Activated CD4-positive, alpha-beta T cell treated with anti-CD3 and anti-CD28 coated beads for 1 hour (primary cell): ENCODE results near the gene TMEM107.
A peak's percentile ranks its signal among the peaks of the same experiment; 100 is the strongest.

Experiments used
- DNase-seq: peaks from one replicate; pipeline ENCODE4 v3.0.0-alpha.2; 2020

Gene TMEM107

DNA sequence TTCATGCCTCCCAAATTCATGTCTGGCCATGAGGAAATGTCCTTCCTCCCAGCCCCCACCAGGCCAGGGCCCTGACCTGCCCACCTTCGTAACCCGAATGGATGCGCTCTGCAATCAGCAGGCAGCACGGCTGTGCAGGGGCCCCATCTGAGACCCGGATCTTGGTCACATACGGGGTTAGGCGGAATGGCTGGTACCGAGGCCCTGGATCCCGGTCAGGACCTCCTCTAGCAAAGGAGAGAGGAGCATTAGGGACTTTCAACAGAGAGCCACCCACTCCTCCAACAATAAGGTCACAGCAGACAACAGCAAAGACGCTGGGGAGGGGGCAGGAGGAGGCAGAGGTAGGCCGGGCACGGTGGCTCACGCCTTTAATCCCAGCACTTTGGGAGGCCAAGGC lies 27.6 kb downstream of the TMEM107 start:
- DNase-seq = no peak

- DNase-seq = no peak
These were observed 28.3 kb downstream of the TMEM107 start for GRCh38 chr17:8147805-8148404.

GRCh38 chr17:8147141-8147804 lies 28.9 kb downstream of the TMEM107 start:
- DNase-seq = no peak

DNA sequence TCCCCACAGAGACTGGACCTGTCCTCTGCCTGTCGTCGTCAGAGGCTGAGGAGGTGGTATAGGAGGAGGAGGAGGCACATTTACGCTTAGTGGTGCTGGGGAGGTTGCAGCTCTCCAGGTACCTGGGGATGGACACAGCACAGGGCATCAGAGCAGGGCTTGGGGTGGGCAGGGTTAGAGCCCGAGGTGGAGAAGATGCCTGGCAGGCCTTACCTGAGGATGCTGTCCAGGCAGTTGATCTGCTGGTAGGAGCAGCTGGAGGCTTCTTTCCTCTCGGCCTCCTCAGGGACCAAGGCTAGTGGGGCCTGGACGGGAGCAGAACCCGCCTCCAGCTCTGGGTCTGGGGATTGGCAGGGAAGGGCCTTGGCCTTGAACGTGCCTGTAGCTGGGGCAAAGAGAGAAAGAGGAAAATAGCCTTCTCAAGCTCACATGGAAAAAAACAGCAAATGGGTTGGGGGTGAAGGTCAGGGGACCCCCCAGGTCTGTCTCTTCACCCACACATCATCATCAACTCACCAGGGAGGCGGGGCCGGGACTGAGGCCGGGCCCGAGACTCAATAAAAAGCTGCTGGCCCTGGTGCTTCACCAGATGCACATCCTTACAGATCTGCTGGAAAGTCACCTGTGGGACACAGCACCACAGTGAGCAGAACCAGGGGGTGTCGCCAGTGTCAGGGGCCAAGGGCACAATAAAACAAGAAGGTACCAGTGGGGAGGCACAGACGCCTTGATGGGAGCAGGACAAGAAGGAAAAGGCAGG lies 29.6 kb downstream of the TMEM107 start:
- no peak for DNase-seq

DNA sequence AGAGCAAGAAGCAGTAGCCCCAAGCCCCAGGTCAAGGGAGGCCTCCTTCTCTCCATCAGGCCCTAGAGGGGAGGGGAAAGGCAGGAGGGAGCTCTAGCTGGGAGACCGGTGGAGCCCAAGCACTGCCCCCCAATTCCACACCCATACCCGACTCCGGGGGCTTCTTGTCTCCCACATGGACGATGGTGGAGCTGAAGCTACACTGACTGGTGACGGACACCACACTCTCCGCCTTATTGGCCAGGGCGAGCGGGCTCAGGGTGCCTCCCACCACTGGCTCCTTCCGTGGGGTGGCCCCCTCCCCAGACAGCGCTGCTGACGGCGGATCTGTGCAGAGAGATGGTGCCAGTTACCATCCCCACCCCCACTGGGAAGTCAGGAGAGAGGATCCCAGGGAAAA lies 30.4 kb downstream of the TMEM107 start:
- DNase-seq = no peak

- no peak for DNase-seq
These were observed 31.6 kb downstream of the TMEM107 start for GRCh38 chr17:8144401-8145231.

GRCh38 chr17:8143581-8144400 lies 32.4 kb downstream of the TMEM107 start:
- no peak for DNase-seq

DNA sequence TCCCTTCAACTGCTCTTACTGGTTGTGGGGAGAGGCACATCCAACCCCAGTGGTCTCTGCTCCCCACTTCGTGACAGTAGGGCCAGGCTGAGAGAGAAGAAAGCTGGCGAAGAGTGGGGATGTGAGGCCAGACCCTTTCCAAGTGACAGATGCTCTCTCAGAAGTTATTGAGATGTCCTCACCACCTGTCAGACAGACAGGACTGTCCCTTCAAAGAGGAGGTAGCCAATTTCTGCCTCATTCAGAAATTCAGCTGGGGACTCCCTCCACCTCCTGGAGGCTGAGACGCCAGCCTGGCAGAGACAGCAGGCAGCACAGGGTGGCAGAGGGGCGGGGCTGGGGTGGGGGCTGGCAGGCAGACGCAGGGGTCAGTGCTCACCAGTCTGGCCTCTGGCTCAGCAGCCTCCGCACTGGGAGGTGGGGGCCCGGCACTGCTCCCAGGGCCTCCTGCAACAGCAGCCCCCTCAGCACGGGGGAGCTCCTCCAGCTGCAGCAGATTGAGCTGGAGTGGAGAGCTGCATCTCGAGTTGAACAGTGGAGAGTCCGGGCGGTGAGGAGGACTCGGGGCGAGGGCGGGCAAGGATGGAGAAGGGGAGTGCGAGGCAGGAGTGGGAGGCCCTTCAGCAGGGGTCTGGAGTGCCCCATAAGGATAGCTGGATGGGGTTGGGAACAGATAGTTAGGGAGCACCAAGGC lies 33.1 kb downstream of the TMEM107 start:
- no peak for DNase-seq

DNA sequence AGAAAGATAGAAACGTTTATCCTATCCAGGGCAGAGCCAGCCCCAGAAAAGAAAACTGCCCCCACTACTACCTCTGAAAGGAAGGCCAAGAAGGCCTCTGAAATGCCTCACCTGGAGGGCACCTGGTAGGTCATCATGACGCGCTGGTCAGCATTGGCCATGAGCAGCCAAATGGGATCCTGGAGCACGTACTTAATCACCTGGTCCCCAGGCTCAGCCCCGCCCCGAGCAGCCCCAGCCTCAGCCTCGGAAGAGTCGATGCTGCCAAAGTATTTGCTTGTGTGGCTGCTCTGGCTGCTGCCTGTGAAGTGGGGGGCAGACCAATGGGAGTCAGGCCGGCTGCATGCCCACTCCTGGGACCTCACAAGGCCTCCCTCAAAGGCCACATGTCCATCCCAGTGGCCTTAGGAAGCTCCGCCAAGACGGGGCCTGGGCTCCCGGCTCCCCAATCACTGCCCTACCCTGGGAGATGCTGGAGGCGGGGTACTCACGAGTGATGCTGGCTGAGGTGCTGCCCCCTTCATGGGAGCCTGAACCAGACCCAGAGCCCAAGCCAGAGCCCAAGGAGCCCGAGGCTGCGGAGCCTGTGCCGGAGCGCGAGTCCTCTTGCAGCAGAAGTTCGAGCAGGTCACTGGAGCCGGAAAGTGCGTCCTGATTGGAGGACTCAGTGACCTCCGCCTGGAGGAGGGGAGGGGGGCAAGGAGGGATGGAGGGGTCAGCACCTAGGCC lies 33.9 kb downstream of the TMEM107 start:
- no peak for DNase-seq

GRCh38 chr17:8141741-8142140 lies 34.4 kb downstream of the TMEM107 start:
- no peak for DNase-seq

GRCh38 chr17:8141045-8141444 lies 35.1 kb downstream of the TMEM107 start:
- DNase-seq = no peak

DNA sequence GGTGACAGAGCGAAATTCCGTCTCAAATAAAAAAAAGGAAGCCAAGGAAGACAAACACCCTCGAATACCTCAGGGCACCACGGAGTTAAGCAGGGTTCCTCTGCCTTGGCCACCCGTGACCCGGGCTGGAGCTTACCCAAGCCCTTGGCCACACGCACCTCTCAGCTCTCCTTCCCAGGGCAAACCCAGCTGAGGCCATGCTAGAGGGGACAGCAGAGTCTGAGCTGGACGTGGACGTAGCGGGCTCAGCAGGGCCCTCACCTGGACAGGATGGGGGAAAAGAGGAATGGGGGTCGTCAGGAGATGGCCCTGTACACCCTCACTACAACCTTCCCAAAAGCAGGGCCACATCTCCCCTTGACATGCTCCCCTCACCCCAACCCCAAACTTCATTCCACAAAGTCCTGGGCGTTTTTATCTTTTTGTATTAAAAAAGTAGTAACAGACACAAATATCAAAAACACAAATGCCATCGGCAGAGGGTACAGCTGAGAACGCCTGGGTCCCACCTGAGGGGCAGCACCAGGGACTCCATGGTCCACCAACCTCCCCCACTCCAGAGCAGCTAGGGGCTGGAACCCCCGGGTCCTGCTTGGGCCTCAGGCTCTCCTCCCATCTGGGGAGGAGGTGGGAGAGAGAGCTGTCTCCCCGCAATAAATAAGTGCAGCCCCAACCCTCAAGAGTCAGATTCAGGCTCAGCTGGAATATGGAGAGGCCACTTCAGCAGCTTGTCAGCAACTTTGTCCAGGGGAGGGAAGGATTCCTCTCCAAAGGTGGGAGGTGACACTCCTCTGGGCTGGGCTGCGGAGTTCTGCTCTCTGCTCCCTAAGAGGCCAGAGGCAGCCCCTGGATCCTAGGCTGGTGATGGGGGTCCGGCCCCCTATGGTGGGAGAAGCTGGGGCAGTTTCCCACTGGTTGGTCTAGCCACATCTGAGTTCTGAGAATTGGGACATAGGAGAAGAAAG lies 35.8 kb downstream of the TMEM107 start:
- no peak for DNase-seq

- peak; percentile 94 for DNase-seq
These were observed 37.4 kb downstream of the TMEM107 start for GRCh38 chr17:8138672-8139371.

DNA sequence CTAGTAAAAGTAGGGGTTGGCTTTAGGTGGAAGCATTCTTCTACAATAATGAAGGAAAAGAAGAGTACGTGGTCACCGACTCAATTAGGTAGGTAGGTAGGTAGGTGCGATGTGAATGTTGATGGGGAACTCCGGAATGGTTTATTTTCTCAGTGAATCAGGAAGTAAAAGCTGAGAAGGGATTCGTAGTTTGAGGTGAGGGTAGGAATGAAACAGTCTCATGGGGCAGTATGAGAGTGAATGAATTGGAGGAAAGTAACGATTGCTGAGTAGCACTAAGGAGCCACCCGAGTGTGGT lies 37.9 kb downstream of the TMEM107 start:
- no peak for DNase-seq

DNA sequence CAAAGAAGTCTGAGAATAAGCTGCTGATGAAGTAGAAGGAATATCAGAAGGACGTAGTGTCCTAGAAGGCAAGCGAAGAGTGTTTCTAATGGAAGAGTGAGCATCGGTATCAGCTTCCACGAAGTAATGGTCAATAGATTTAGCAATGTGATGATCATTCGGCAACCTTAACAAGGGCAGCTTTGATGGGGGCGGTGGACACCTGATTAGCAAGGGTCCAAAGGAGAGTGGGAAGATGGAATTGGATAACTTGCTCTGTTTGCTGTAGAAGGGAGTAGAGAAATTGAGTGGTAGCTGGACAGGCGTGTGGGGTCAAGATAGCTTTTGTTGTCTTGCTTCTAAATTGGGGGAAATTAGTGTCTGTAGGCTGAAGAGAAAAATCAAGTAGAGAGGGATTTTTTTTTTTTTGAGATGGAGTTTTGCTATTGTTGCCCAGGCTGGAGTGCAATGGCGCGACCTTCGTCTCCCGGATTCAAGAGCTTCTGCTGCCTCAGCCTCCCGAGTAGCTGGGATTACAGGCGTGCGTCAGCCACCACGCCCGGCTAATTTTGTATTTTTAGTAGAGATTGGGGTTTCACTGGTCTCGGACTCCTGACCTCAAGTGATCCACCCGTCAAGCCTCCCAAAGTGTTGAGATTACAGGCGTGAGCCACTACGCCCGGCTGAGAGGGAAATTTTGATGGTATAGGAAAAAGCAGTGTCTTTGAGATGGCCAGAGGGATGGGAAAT lies 38.4 kb downstream of the TMEM107 start:
- no peak for DNase-seq

DNA sequence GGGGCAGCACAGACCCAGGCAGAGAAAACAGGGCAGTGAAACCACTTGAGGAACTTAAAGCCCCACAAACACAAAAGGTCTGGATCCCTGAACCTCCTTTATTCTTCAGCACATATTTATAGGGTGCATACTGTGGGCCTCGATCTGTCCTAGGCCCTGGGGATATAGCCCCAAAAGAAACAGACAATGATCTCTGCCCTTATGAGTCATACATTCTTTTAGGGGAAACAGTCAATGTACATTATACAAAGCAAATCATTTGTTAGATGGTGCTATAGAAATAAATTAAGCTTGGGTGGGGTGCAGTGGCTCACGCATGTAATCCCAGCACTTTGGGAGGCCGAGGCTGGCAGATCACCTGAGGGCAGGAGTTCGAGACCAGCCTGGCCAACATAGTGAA lies 42.2 kb downstream of the TMEM107 start:
- DNase-seq = no peak

DNA sequence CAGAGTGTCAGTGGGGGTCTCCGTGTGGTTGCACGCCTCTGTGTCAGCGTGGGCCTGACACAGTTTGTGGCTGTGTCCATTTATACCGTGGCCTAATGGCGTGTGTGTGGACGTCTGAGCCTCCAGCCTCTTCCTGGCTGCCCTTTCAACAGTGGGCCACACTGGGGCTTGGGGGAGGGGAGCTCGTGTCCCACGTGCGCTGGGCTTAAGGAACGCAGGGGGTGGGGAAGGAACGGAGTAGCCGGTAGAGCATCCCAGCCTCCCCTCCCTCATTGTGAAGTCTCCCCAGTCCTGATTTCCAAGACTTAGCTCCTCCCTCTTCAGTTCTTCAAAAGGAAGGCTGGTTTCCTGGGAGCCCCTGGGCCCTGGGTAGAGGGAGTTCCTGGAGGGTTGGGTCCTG lies 42.8 kb downstream of the TMEM107 start:
- DNase-seq = no peak

GRCh38 chr17:8131844-8132441 lies 44.2 kb downstream of the TMEM107 start:
- no peak for DNase-seq
